Left forelimb (tissue), 1 donor: ENCODE measurements around the gene TSPAN2.

Experiments used
- DNase-seq: peaks from one replicate; pipeline ENCODE4 v3.0.0-alpha.2; 2018; ENCODE audit warnings: low spot score

TSPAN2 gene

DNA sequence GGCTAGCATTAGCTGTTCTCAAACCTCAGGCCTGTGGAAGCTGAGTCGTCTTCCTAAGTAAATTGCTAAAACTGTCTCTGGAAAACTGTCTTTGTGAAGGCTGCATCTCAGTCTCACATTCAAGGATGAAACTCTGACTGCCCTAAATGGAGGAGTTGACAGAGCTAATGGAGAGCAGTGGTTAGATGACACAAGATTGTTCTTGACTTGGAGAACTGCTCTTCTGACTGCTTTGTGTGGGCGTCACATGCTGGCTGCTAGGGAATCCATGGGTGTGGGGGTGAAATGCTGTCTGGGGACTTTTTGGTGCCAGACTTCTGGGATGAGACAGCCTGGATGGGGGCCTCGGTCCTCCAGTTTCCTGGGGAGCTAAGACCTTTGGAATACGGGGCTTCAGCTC, 24.5 kb upstream of the TSPAN2 start:
- no peak for DNase-seq

DNA sequence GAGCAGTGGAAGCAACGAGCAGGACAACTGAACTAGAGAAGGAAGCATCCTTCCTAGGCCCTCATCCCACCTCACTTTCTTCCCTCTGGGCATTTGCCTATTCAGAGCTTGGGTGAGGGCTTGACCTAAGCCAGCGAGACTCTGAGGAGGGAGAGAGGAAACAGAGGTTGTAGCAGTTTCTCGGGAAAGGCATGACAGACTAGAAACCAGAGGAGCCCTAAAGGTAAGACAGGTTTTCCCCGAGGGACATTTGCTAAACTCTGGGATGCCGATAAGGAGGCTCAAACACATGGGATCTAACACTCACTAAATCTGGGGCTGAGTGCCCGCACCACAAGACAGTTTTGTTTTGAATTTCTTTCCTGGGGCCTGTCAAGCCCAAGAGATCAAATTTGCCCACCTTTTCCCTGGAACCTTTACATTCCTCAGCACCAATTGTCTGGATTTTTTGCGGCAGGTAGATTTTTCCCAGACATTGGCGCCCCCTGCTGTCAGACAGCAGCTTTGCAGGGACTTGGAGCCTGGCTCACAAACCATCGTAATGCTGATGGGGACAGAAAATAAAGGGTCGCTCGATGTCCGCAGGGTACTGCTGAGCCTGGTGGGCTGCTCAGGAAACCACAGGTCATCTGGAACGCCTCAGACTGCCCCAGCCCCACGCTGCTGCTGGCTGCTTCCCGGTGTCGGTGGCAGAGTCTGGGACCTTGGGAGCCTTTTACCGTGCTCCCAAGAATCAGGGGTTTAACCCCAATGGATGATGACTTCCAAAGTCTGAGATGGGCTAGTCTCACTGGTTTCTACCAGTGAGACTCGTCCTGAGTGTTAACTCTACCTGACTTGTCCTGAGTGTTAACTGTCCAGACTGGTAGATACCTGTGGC, 23.4 kb upstream of the TSPAN2 start:
- DNase-seq: no peak

DNA sequence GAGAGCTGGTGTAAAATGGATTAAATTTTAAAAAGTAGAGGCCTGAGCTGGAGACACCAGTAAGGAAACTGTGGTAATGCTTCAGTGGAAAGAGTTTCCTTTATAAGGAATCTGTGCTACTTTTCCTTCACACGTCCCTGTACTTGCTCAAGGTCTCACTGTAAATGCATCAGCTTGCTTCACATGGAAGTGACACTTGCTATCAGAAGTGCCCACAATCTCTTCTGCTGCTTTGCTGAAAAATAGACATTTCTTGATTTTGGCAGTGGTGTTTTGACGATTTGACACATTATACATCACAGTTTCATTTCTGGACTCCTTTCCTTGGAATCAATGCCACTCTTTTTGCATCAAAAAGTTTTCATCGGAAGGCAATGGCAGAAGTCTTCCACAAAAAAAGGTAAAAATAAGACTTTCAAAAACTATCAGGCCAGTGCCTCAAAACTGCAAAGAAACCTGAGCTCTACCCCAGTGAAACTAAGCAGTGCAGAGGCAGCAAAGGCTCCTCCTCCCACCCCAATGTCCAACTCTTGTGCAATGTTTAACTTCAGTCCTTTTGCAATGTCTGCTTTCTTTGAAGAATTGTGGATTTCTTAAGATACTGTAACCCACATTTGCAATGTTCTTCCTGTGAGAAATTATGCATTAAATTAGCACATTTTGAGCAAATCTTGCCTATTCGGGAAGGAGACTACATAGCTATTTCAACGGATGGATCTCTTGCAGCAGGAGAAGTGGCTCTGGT, 18.4 kb upstream of the TSPAN2 start:
- no peak for DNase-seq

DNA sequence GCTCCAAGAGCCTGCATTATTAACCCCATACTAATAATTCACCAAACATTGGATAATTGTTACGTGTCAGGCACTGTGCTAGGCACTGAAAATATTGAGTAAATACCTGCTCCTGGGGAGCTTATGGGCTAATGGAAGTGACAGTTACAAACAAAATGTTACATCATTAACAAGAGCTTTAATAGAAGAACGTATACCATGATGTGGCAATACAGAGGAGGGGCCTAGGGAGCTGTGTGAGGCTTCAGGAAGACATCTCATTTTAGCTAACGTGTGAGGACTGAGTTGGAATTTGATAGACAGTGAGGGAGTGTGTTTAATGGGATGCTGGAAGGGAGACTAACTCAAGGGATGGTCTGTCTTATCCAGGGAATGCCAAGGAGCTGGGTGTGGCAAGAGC, 16.5 kb upstream of the TSPAN2 start:
- DNase-seq: no peak

DNA sequence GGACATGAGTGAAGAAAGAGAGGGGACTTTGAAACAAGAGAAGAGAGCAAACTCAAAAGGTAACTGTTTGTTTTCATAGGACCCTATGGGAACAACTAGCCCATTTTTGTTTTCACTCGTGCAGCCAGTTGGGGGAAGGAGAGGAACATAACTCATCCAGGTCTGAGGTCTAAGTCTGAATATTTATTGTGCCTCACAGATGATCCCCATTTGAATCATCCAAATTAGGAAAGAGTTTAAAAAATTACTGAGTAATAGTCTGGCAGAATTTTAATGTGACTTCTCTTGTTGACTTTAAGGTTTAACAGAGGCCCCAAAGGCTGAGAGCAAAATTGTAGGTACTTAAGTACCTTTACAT, 10.4 kb upstream of the TSPAN2 start:
- DNase-seq: no peak

DNA sequence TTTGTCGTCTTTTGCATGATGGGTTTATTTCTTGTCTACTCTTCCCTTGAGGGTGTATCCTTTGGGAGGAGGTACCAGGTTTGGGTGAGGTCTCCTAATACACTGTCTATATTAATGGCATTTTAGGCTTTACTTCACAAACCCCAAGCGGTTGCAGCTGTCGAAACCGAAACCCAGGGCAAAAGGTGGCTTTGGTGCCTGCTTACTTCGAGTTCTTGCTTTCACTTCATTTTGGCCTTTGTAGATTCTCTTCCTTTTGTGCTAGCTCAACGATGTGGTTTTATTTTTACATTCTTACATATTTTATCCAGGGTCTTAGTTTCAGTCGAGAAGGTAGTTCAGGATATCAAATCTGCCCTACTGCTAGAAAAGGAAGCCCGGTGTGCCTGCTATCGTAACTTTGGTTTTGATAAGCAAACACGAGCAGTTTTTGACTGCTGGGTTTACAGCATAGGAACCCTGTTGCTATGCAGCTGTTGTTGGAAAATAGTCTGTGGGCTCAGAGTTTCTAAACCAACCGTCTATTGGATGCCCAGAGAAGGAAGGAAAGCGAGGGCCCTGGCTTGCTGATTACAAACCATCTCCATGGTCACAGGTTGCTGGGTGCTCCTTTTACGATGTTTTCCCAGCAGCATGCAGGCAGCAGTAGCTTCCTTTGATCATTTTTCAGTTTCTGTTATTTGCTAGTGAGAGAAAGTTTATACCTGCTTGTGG, 9.8 kb upstream of the TSPAN2 start:
- DNase-seq: no peak

DNA sequence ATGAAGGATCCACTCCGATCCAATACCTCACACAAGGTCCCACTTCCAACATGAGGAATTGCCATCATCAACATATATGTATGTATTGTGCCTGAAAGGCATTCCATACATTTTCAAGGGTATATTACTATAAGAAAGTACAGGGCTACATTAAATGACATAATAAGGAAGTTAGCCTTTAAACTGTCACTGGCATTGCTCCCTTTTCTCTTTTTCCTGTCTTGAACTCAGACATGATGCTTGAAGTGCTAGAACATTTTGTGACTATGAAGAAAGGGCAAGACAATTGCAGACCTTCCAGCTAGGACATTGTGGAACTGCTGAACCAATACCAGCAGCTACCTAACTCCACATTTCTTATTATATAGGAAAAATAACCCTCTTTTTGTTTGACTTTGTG, 2.9 kb upstream of the TSPAN2 start:
- no peak for DNase-seq

DNA sequence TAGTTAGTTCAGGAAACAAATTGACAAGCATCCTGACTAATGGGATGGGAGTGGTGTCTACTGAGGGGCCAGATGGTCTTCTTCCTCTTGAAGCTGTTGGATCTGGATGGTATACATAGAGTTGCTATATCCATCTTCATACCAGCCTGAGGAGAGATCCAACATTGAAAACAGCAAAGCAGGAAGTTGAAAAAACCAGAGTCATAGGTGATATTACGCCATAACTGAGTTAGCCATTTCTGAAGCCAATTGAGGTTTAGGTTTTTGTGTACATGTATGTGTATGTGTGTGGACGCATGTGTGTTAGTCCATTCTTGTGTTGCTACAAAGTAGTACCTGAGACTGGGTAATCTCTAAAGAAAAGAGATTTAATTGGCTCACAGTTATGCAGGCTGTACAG, 2.3 kb upstream of the TSPAN2 start:
- no peak for DNase-seq

DNA sequence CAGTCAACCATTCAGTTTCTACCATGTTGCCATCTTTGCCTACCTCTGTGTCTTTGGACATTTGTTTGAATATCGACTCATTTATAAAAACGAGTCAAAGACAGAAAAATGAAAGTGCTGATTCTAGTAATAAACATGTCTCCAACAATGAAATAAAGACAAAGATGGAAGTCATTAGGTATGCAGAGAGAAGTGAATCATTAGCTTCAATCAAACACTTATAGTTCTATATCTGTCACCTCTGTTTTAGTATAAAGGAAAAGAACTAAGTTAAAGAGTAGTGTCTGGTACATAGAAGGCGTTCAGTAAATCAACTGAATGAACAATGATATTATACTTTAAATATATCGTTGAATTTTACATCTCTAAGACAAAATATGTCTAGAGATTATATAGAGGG, 1.7 kb upstream of the TSPAN2 start:
- no peak for DNase-seq

DNA sequence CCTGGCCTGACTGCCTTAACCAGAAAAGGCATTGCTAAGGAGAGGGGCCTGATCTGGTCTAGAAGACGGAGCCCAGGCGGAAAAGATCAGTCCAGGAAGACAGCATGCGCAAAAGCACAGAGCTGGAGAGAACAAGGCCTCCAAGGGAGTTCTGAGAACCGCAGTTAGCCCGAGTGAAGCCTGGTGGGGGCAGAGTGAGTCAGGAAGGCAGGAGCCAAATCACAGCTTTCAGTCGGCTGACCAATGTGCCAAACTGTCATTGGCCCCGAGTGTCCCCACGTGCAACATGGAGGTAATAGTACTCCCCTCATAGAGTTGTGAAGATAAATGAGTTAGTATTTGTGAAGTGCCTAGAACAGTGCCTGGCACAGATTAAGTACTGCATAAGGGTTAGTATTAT, 1.2 kb upstream of the TSPAN2 start:
- no peak for DNase-seq

DNA sequence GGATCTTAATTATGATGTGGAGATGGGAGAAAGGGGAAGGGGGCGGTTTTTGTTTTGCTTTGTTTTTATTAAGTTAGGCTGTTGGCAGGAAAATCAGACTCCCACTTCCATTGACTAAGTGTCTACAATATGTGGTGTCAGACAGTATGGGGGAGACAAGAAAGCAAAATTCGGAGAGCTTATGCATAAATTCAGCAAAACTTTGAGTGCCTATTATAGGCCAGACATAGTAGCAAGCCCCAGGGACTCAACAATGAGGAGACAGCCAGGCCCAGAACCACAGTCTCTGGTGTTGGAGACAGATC, 835 bp upstream of the TSPAN2 start:
- DNase-seq: no peak

DNA sequence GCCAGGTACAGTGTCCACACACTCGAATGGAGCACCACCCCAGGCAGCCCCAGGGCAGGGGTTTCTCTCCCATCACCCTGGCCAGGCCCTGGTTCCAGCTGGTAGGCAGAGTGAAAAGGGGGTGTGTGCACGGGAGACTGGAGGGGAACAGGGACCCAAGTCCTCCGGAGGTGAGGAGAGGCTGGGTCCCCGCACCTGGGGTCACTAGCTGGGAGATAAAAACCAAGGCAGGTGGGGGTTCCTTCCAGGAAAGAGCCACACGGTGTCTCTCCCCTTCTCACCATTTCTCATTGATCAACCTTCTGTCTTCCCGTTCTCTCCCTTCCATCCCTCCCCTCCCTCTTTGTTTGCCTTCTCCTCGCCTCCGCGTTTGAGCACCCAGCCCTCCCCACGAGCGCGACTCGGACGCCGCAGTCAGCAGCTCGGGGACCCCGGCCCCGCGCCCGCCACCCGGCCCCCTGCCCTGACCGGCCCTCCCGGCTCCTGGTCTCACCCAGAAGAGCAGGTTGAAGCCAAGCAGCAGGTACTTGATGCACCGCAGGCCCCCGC, 358 bp downstream of the TSPAN2 start:
- DNase-seq: no peak

DNA sequence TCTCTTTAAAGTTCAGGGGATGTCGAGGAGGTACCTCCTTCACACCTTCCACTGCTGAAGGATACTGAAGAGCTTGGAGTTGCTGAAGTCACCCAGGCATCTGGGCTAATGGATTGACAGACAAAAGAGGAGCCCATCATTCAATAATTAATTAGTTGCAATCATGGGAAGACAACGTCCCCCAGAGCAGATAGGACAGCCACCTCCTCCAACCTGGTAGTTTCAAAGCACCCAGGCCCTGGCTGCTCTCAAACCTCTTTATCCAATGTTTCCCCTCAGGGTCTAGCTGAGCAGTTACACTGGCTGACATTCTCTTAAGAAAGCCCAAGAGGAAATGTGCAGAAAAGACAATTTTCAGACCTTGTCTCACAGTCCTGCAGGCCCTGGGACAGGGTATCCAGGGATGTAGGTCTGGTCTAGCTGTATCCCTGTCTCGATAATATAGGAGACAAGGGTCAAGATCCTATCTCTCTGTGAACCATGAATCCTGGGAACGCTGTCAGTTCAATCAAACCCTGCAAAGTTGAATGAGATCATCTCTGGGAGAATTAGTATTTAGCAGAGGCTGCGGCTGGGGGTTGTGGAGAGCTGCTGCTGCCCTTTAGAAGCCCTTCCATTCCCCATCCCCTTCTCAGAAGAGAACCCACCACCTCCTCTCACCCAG, 1.1 kb downstream of the TSPAN2 start:
- DNase-seq: no peak

DNA sequence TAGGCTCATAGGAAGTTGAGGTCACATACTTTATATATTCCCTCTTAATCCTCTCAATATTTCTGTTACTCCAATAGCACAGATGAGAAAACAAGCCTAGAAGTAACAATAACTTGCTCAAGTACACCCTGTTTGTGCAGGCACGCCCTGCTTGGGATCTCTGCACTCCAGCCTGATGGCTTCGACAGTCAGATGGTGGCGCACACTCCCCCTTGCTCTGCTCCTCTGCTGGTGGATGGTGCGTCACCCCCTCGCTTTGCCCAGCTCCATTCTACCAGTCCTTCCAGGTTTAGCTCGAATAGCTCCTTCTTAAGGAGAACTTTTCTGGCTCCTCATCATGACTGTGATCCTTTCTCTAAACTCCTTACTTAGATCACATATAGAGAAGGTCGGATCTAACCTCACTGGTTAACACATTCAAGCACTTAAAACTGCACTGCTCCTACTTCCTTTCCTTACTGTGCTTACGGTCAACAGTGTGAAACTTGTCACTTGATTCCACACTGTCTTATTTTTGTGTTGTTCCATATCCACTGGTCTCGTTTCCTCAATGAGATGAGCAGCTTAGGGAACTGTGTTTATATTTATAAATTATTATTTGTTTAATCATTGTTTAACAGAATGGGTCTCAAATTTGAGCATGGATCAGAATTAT, 3.0 kb downstream of the TSPAN2 start:
- no peak for DNase-seq

DNA sequence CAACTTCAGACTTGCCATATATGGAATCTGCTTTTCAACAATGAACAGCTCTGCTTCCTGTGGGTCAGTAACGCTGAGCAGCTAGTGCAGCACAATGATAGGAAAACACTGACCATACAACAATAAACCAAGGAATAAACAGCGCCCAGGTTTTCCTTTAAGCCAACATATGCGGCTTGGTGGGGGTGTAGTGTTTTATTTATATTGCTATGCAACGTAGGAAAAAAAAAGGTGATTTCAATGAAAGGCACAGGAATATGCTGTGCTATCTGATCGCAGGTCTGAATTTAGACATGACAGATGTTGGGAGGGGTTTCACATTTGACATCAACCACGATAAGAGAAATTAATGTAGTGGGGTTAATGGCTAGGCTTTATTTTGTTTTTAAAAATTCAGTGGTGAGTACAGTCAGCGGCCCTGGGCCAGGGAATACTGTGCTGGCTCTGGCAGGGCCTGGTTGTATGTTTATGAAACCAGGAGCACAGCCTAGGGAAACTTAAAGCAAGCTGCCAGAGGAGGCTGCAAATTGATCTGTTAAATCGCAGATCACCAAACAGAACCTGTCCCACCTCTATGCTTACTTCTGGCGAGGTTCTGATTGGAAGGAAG, 4.3 kb downstream of the TSPAN2 start:
- DNase-seq: no peak

DNA sequence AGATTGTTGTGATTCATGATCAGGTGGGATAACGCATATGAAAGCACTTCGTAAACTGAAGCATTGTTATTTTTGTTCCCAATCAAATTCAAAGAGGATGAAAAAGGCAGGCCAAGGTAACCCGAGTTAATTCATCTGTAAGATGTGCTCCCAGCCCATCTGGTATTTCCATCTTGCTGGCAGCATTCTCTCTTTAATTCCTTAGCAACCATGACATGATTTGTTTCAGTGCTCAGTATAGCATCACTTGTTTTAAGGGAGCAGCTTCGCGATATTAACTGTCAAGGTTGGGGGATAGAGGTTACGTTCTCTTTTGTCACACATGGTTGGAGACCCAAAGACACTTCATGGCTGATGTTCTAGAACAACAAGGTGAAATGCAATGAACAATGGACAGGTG, 6.4 kb downstream of the TSPAN2 start:
- DNase-seq: no peak

DNA sequence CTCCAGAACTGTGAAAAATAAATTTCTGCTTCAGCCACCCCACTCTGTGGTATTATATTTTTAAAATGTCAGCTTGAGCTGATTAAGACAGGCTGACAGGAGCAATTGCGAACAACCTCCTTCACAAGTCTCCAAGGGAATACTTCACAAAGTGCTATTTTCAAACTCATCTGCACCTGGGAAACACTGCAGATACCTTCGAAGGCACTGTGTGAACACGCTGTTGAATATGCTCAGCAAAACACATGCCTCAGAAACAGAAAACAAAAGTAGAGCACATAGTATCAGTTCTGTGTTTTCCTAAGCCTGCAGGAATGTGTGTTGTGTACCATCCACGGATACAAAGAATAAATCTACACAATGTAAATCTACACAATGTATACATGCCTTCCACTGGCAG, 10.6 kb downstream of the TSPAN2 start:
- no peak for DNase-seq

DNA sequence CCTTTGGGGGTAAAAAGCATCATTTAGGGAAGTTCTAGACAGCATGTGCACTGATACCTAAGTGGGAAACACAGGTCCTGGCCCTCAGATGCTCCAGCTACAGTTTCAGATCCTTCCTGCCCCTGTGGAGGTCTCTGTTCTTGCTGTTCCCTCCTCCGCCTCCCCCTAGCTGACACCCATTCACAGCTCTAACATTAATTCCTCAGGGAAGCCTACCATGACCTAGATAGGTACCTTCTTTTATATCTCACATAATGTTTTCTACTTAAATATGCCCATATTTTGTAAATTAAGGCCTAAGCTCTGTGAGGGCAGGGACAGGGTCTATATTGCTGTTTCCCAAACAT, 11.3 kb downstream of the TSPAN2 start:
- DNase-seq: no peak

DNA sequence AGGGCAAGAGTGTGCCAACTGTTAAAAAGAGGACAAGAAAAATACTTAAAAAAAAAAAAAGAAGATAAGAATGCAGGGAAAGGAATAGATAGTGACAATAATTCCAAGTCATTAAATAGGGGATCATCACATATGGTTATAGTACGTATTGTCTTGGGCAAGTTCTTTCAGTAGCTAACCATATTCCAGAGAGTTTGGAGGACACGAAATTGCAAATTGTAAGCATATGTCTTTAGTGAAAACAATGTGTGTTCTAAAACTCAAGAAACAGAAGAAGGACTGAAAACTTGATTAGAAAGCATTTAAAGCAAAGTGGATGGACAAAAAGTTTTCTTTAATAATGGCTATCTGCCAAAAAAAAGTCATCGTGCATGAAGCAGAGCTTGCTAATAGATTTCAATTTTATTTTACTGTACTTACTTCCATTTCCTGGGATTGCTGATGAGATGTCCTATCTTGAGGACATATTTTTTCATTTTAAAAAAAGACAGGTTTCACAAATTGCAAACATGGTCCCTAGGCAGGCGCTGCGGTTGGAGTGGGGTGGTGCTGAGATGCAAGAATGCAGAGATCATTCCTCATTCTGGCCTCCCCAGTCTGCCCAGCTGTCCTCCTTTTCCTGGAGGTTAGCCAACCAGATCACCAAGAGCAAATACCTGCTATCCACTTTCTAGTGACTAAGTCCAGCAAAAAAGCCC, 11.9 kb downstream of the TSPAN2 start:
- DNase-seq: no peak

DNA sequence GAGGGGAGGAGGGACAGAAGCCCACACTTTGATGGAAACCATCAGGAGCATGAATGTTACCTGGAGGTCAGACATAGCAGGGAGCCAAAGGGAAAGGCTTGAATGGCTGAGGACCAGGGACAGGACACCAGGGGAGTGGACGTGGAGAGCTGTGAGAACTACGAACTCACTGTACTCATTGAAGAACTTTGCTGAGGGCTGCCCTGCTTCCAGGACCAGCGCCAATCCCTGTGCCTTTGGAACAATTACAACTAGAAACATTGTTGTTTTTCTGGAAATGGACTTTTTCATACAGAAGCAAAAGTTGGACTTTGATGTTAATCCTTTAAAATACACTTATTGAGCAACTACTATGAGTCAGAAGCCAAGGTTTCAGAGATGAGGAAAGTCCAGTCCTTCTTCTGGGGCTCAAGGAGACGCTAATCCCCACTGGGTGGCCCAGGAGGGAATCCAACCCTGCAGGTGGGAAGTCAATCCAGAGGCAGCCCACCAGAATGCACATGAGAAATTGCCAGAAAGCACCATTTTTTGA, 12.9 kb downstream of the TSPAN2 start:
- DNase-seq: no peak
